Daoy (cell line): ENCODE data around the gene FAM120A. TPM values are rescaled to one million over a fixed set of nuclear protein-coding genes. Genes with fewer than 3 reads are reported as not detected.
A peak's percentile ranks its signal among the peaks of the same experiment; 100 is the strongest.
"Not testable (repeated sequence)": the region's sequence is repeated elsewhere in the genome, so short reads cannot be mapped to it uniquely, and the experiment has no call there.

Experiments
- DNase-seq: peaks from one replicate; pipeline ENCODE4 v3.0.0-alpha.2; 2015; ENCODE audit warnings: low read depth
- total RNA-seq: library from RNA; depleted of rRNA; stranded (reverse); fragments of >200 nt; shearing (Covaris generic); gene quantifications from 2 replicates; pipeline ENCODE4 v1.2.3, GENCODE V29; 2014; rRNA removed

Gene FAM120A
- total RNA-seq = 44.6 and 58.0 TPM in 2 replicates

DNA sequence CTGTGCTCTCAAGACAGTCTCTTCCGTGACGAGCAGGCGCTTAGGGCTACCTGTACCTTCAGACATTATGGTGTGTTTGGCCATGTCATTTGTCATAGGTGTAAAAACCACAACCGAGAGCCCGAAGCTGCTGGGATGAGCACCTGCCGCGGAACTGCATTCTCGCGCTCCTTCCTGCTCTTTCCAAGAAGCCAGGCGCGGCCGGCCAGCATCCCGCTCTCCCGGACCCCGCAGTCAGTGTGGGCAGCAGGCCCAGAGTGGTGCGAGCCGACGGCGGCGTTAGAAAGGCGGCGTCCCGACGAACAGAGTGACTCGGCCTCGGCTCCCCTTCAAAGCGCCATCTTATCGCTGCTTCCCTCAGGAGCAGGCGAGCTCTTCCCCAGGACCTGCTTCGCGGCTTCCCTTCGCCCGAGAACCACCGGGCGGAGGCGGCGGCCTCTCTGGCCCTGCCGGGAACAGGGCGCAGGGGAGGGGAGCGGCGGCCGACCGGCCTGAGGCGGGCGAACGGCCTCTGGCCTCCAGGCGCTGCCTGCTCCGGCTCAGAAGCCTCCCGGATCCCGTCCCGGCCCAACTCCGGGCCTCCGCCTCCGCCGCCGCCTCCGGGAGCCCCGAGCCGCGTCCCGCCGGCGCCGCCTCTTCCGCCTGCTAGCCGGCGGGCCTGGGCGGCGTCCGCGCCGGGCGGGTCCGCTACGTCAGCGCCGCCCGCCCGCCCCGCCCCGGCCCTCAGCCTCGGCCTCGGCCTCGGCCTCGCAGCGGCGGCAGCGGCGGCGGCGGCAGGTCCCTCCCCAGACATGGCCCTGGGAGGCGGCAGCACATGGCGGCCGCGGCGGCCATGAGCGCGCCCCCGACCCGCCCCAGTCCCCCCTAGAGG lies at the start of gene FAM120A:
Gene FAM120A, plus strand, starts transcription at position 741 of the 871 bp plus-strand sequence. CDS start 231 bp downstream, outside the sequence.
- DNase-seq = peak; percentile 93

GRCh38 chr9:93406371-93406770 lies 45.1 kb upstream of the FAM120A start:
- no peak for DNase-seq

DNA sequence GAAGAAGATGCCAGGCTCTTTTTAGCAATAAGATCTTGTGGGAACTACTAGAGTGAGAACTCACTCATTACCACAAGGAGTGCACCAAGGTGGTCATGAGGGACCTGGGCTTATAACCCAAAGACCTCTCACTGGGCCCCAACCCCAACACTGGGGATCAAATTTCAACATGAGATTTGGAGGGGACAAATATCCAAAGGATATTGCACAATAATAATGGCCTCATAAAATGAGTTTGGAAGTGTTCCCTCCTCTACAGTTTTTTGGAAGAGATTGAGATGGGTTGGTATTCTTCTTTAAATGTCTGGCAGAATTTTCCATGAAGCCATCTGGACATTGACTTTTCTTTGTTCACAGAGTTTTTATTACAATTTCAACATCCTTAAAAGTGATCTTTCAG lies 38.0 kb upstream of the FAM120A start:
- no peak for DNase-seq

DNA sequence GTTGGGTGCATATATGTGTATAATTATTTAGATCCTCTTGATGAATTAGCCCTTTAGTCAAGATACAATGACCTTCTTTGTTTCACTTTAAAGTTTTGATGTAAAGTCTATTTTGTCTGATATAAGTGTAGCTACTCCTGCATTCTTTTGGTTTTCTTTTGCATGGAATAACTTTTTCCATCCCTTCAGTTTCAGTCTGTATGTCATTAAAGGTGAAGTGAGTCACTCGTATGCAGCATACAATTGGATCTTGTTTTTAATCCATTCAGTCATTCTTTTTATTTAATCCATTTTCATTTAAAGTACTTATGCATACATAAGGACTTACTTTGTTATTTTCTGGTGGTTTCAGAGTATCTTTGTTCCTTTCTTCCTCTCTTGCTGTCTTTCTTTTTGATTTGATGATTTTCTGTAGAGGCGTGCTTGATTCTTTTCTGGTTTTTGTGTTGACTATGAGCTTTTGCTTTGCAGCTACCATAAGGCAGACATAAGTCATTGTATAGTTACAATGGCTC lies 36.3 kb upstream of the FAM120A start:
- no peak for DNase-seq

DNA sequence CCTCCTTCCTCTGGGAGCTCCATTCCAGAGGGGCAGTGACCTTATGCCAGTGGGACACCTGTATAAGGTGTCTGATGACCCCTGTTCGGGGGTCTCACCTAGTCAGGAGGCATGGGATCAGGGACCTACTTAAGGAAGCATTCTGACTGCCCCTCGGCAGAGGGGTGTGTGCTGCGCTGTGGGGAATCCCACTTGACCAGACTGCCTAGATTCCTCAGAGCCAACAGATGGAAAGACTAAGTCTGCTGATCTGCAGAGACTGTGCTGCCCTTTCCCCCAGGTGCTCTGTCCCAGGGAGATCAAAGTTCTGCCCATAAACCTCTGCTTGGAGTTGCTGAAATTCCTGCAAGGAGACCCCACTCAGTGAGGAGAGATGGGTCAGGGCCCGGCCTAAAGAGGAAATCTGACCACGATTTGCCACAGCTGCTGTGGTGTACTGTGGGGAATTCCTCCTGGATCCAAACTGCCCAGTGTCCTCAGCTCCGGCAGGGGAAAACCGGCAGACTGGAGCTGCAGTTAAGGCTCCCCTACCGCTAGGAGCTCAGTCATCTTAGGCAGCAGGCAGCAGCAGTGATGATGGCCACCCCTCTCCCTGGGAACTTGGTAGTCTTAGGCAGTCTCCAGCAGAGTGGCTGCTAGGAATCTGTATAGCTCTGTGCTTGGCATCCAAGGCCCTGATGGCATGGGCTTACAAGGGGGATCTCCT lies 34.8 kb upstream of the FAM120A start:
- no peak for DNase-seq

- DNase-seq = no peak
Measured at GRCh38 chr9:93417538-93417937, 33.9 kb upstream of the FAM120A start.

DNA sequence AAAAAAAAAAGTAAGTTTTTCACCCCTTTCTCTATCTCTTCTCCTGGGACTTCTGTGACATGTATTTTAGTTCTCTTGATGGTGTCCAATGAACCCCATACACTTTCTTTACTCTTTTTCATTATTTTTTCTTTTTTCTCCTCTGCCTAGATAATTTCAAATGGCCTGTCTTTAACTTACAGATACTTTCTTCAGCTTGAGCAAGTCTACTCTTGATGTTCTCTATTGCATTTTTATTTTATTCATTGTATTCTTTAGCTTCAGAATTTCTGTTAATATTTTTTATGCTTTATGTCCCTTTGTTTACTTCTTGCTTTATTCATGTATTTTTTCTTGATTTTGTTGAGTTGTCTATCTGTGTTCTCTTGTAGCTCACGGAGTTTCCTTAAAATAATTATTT lies 32.5 kb upstream of the FAM120A start:
- DNase-seq = no peak

- DNase-seq = no peak
Measured at GRCh38 chr9:93422977-93423616, 28.4 kb upstream of the FAM120A start.

DNA sequence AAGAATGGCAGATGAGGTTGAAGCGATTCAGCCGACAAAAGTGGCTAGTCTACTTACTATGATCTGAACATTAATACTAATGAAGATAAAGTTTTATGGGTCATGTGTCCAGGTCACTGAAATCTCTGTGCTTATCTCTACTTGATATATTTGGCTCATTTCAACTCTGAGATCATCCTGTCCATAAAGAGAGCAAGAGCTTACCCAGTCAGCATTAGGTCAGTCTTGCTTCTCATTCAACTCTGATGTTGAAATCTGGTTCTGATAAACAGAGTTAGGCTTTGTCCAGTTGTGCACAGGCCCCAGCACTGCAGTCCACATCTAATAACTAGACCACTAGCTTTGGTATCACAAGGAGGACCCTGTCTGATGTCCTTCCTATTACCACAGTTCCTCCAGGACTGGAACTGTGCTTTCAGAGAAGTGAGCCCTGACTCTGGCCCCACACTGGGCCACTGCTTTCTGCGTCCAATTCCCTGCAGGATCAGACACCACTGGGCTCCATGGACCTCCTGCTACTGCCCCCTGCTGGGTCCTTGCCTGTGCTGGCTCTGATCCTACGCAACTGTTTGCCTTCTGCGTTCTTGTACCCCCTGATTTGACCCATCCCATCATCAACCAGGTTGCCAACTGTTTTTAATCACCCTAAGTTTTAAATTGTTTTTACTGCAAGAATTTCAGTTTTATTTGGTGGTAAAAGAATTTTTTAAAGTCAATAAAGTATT lies 23.7 kb upstream of the FAM120A start:
- peak; percentile 18 for DNase-seq

DNA sequence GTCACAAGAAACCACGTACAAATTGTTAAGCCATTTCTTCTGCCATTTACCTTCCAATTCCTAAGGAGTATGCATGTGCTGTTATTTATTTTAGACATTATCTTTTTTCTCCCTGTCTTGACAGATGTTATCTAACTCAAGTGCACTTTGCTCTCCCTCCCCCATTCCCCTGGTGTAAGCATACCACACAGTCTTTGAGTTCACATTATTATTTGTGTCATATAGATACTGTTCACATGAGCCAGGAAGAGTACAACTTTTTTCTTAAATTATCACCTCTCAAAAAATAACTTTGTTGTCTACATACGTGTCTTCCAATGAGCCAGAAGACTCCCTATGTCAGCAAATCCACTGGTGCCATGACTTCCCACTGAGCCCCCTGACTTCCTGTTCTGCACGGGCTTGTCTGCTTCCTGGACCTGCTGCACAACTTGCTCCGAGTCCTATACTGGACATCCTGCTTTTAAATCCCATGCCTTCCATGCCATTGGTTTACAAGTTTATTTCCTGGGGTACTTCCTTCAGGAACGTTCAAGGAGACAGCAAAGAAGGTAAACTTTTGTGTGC lies 19.9 kb upstream of the FAM120A start:
- no peak for DNase-seq

DNA sequence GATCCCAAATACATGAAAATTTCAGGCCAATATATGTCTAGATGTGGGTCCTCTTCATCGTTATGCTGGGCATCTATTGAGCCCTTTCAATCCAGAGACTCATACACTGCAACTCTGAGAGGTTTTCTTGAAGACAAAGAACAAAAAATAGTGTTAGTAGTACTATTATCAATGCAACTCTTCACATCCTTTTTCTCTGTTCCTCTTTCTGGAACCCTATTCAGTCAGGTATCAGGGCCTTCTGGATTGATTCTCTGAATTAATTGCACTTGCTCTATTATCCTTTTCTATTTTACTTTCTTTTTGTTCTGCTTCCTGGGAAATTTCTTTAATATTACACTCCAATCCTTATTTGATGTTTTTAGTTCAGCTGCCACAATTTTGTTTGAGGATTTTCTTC lies 18.5 kb upstream of the FAM120A start:
- DNase-seq = no peak

- DNase-seq = no peak
Measured at GRCh38 chr9:93434056-93434455, 17.4 kb upstream of the FAM120A start.

DNA sequence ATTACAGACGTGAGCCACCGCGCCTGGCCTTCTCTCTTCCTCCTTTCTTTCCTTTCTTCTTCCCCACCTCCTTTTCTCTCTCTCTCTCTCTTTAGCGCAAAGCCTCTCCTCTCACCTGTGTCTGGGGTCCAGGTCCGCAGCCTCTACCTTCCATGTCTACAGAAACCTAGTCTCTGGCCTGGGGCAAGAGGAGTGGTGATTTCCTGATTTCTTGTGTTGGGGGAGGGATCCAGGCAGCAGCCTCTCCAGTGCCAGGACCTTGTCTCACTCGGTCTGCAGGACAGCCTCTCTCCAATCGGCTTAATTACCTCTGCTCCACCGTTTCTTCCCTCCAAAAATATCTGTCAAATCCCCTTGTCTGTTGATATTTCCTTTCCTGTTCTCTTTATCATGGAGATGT lies 16.1 kb upstream of the FAM120A start:
- DNase-seq = no peak

DNA sequence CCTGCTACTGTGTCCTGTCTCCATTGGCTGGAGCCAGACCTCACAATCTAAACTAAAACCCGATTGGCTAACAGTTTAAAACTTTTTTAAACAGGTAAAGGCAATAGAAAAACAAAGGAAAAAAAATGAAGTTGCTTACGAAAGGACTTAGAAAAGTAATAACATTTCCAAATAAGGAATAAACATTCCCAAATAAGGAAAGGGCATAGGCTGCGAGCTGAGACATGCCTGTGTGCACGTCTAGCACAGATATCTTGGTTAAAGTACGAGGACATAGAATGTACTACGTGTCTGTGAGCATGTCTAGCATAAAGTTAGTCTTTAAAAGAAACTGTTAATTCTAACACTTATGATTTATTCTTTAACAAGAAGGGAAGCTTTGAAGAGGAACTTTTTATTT lies 15.3 kb upstream of the FAM120A start:
- DNase-seq = no peak

GRCh38 chr9:93436655-93437407 lies 14.7 kb upstream of the FAM120A start:
- no peak for DNase-seq

DNA sequence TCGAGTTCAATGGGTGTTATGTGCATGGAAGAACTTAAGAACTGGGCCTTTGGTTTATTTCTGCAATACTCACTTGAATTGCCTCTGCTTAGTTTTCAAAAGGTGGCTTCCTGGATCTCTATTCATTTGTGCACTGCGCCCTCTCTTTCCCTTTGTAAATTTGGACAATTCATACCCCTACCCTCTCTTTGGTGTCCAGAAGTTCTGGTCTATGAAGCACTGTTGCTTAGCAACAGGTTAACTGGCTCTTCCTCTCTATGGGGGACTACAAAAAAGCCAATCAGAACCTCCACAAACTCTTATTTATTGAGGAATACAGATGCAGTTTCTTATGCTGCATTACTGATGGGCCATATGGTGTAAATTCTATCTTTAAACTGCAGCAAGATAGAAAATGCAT lies 13.5 kb upstream of the FAM120A start:
- DNase-seq = no peak

- not testable (repeated sequence) for DNase-seq
Measured at GRCh38 chr9:93439301-93439700, 12.2 kb upstream of the FAM120A start.

DNA sequence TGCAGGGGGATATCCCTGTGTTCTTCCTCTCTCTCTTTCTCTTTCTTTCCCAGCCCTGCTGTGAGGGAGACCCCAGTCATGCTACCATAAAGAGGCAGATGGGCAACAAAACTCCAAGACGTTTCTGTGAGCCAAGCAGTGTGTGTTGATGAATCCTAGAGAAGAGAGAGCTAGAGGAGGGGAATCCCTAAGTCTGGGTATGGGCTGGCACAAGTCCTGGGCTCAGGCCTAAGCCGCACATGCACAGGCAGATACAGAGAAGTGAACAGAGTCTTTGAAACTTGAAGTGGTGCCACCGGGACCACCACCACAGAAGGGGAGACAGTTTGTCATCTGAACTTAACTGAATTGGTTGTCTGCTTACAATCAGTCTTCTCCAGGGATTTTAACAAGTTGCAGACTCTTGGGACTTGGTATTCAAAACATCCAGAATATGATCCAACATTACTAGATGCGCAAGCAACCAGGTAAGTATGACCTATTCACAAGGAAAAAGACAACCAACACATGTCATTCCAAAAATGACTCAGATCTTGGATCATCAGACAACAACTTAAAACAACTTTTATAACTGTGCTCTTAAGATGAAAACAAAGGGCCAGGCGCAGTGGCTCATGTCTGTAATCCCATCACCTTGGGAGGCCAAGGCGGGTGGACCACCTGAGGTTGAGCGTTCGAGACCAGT lies 10.4 kb upstream of the FAM120A start:
- DNase-seq = no peak

DNA sequence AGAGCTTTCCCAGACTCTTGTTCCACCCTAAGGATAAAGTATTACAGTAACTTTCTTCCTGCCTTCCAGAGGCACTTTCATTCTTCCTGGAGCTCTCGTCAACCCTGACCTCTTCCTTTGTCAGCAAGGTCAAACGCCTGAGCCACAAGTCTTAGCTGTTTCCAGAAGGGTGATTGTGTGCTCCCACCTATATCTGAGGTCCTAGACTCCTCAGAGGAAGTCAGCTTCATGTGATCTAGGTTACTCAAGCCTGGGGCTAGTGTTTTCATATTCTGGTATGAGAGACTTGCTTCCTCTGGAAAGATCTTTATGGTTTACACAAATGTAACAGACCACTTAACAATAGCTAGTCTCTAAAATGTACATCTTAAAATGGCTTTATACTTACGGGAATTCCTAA lies 5.4 kb upstream of the FAM120A start:
- DNase-seq = no peak

DNA sequence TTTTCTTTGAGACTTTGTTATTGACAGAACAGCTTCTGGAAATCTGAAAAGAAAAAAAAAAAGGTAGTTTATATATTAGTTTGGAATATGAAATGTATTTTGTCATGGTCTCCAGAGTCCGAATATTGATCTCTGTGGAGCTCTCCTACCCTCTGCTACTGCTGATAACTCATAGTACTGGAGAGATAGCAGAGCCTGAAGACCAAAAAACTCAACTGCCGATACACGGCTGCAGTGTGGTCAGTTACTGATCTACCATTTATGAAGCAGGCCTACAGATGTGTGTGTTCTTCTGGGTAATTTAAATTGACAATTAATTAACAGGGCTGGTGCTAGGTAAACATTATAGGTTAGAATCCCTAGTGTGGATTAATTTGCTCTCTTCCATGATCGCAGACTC lies 3.8 kb upstream of the FAM120A start:
- DNase-seq = no peak
